Peyer's patch (tissue), 4 donors: ENCODE data around the gene PIK3CD.

Experiments
- POLR2A ChIP-seq, 2 donors: fragments of 450-650 bp; IDR thresholded peaks; one replicate each; pipeline ENCODE4 v1.5.1; 2017; ENCODE audit warnings: antibody characterized with exemption in 2 of 2, mild to moderate bottlenecking in 2 of 2, moderate library complexity in 2 of 2
- TF ChIP-seq, protein P1 (sequence below), 6 experiments: fragments of 450-650 bp in 4 of 6; fragments of 200-600 bp in 2 of 6; sonication (generic) in 1 of 6; IDR thresholded peaks; one replicate each; pipeline ENCODE4 v1.5.1; 2017 to 2019; ENCODE audit warnings: antibody characterized with exemption in 6 of 6, mild to moderate bottlenecking in 3 of 6, moderate library complexity in 1 of 6

- TF ChIP-seq, protein P1, sequence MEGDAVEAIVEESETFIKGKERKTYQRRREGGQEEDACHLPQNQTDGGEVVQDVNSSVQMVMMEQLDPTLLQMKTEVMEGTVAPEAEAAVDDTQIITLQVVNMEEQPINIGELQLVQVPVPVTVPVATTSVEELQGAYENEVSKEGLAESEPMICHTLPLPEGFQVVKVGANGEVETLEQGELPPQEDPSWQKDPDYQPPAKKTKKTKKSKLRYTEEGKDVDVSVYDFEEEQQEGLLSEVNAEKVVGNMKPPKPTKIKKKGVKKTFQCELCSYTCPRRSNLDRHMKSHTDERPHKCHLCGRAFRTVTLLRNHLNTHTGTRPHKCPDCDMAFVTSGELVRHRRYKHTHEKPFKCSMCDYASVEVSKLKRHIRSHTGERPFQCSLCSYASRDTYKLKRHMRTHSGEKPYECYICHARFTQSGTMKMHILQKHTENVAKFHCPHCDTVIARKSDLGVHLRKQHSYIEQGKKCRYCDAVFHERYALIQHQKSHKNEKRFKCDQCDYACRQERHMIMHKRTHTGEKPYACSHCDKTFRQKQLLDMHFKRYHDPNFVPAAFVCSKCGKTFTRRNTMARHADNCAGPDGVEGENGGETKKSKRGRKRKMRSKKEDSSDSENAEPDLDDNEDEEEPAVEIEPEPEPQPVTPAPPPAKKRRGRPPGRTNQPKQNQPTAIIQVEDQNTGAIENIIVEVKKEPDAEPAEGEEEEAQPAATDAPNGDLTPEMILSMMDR (IDR thresholded peaks at IDR 0.05), result no peak
- no peak for TF ChIP-seq POLR2A (IDR thresholded peaks at IDR 0.05)
Observed at GRCh38 chr1:9603307-9603706, 48.2 kb upstream of the PIK3CD start.
